22Rv1 (cell line): Measurements from ENCODE around the gene CREB5.

Experiments used
- H3K27ac ChIP-seq: fragments of 450-650 bp; 2 replicates; pipeline ENCODE4 v1.5.1; 2017
- CTCF ChIP-seq: fragments of 450-650 bp; IDR thresholded peaks from 2 replicates; pipeline ENCODE4 v1.5.1; 2017; ENCODE audit warnings: mild to moderate bottlenecking
- ZFX ChIP-seq: fragments of 450-650 bp; IDR thresholded peaks from 2 replicates; pipeline ENCODE4 v1.6.1; 2017; ENCODE audit warnings: antibody characterized with exemption, borderline replicate concordance

The CREB5 gene

GRCh38 chr7:28500138-28500537 is 87.8 kb downstream of the CREB5 start:
- no peak overlapping the region for H3K27ac ChIP-seq
- no peak for TF ChIP-seq ZFX
- TF ChIP-seq CTCF: no peak

GRCh38 chr7:28502408-28502807 is 90.1 kb downstream of the CREB5 start:
- no peak overlapping the region for H3K27ac ChIP-seq
- no peak for TF ChIP-seq CTCF
- TF ChIP-seq ZFX: no peak

- TF ChIP-seq ZFX: no peak
- TF ChIP-seq CTCF: no peak
- no peak overlapping the region for H3K27ac ChIP-seq
These were observed 91.1 kb downstream of the CREB5 start for GRCh38 chr7:28503396-28503795.

- no peak for TF ChIP-seq ZFX
- no peak for TF ChIP-seq CTCF
- no peak overlapping the region for H3K27ac ChIP-seq
These were observed 92.7 kb downstream of the CREB5 start for GRCh38 chr7:28505014-28505413.

GRCh38 chr7:28505867-28506266 is 93.5 kb downstream of the CREB5 start:
- no peak overlapping the region for H3K27ac ChIP-seq
- TF ChIP-seq CTCF (no peak), ZFX (no peak)

GRCh38 chr7:28507525-28508282 is 95.4 kb downstream of the CREB5 start:
- TF ChIP-seq CTCF: peak; percentile 10; the same call in 1 of the 2 replicates
- TF ChIP-seq ZFX: no peak
- no peak overlapping the region for H3K27ac ChIP-seq

GRCh38 chr7:28509251-28510025 is 97.1 kb downstream of the CREB5 start:
- H3K27ac ChIP-seq: no peak overlapping the region
- TF ChIP-seq ZFX: no peak
